ENCODE data around the gene FOXP3. TPM values are rescaled to one million over a fixed set of nuclear protein-coding genes. Genes with fewer than 3 reads are reported as not detected.

The FOXP3 gene
- total and polyA plus RNA-seq, 2 donors (not counting 3 experiments of a cell fraction or from before 2014, with no cell fraction given), result 0.06 TPM; not detected in 1

- TF ChIP-seq POLR2AphosphoS5 (IDR thresholded peaks at IDR 0.05; ENCODE audit: insufficient read depth, low read depth, low read length) (no peak), MYC (IDR thresholded peaks at IDR 0.05; ENCODE audit: low read depth, low read length) (no peak), CTCF (IDR thresholded peaks at IDR 0.05; ENCODE audit: extremely low read depth in 1 of 2, insufficient read depth in 1 of 2, low read depth in 1 of 2, low read length in 2 of 2) (no peak), JUN (IDR thresholded peaks at IDR 0.05; ENCODE audit: borderline replicate concordance, insufficient read depth, insufficient read length, low read depth) (no peak), EZH2 (IDR thresholded peaks at IDR 0.05; ENCODE audit: borderline replicate concordance, low read depth, low read length, severe bottlenecking) (no peak), FOS (IDR thresholded peaks at IDR 0.05; ENCODE audit: borderline replicate concordance, insufficient read depth, low read length) (no peak), MAX (IDR thresholded peaks at IDR 0.05; ENCODE audit: insufficient read depth, insufficient read length) (no peak), GATA2 (IDR thresholded peaks at IDR 0.05; ENCODE audit: insufficient read depth, insufficient read length, low read depth, low read length) (no peak), POLR2A (IDR thresholded peaks at IDR 0.05; ENCODE audit: low read depth, low read length) (no peak)
- H3K79me2 ChIP-seq (ENCODE audit: control insufficient read depth, insufficient read depth, low read length), result no peaks in the 10 kb centered on the region
- peaks cover 0 to 5% of the 10 kb centered on the region in 2 experiments for H3K36me3 ChIP-seq (ENCODE audit: control insufficient read depth in 2 of 2, extremely low read depth in 1 of 2, insufficient read depth in 2 of 2, low read length in 2 of 2)
- no peak overlapping the region for H3K4me2 ChIP-seq (ENCODE audit: insufficient read depth, low read length)
- POLR2A ChIA-PET, result interaction anchor here (0.6 kb wide), 1 partner anchor 9 kb away, joined by 3 read pairs; no protein-coding TSS in a partner anchor
- H3K27ac ChIP-seq (ENCODE audit: insufficient read depth, low read depth, low read length), result no peak overlapping the region
- H3K9me1 ChIP-seq (replicated peaks; ENCODE audit: control insufficient read depth, extremely low read depth, insufficient read depth, low read length), result no peaks in the 10 kb centered on the region
- no peaks in the 10 kb centered on the region for H3K4me1 ChIP-seq (ENCODE audit: control insufficient read depth, extremely low read depth, insufficient read depth, low read length)
- H3K9me3 ChIP-seq (replicated peaks; ENCODE audit: control insufficient read depth, insufficient read depth, low read length), result no peaks in the 10 kb centered on the region
- DNase-seq (ENCODE audit: low read depth, low spot score) (no peak), FAIRE-seq (no peak)
- intact Hi-C loops (cut with micrococcal nuclease) (no loop called here), dilution Hi-C loops (cut with MboI; ENCODE audit: extremely low pct_ligation_motif_present, low sequenced_read_pairs) (no loop called here)
- H3K27me3 ChIP-seq (ENCODE audit: control insufficient read depth in 2 of 2, insufficient read depth in 2 of 2, low read length in 2 of 2), result no peaks in the 10 kb centered on the region
- H4K20me1 ChIP-seq (replicated peaks; ENCODE audit: control insufficient read depth, extremely low read depth, insufficient read depth, low read length), result no peaks in the 10 kb centered on the region
- H3K4me3 ChIP-seq (replicated peaks in 1 of 3; ENCODE audit: insufficient read depth in 1 of 3, low read depth in 1 of 3, low read length in 3 of 3), result no peak overlapping the region
- H3K9ac ChIP-seq (replicated peaks; ENCODE audit: extremely low read depth, insufficient read depth, low read length), result no peak overlapping the region
- H2AFZ ChIP-seq (ENCODE audit: low read depth, low read length), result no peak overlapping the region
- CTCF ChIA-PET, result no interaction called here
- no TSS peak for BruUV-seq (replicated peaks)
Measured at GRCh38 chrX:49249071-49249470, 15.4 kb downstream of the FOXP3 start.

Data from endothelial cell of umbilical vein (primary cell).